Keratinocyte (primary cell): Measurements from ENCODE around the gene C1R. TPM values are rescaled to one million over a fixed set of nuclear protein-coding genes. Genes with fewer than 3 reads are reported as not detected.

Experiments
- DNase-seq: peaks from one replicate; pipeline ENCODE4 v3.0.0-alpha.2; 2011; ENCODE audit warnings: low read depth, missing footprints, low spot score
- FAIRE-seq: peaks from 2 replicates; lab custom pipeline; 2011; peaks lifted over from hg19 to GRCh38; lab: Jason Lieb, UNC
- H2AFZ ChIP-seq: 2 replicates; pipeline ENCODE4 v1.6.0; 2012; ENCODE audit warnings: low read length, control low read depth, inconsistent platforms; ENCODE audit not compliant: control insufficient read depth
- H3K27ac ChIP-seq: 2 replicates; pipeline ENCODE4 v1.5.1; 2011; ENCODE audit warnings: low read length; ENCODE audit not compliant: control insufficient read depth, insufficient read depth
- H3K27me3 ChIP-seq: 3 replicates; pipeline ENCODE4 v1.6.0; 2011; ENCODE audit warnings: low read length; ENCODE audit not compliant: control insufficient read depth, insufficient read depth; ENCODE audit errors: extremely low read depth
- H3K36me3 ChIP-seq, 2 experiments: 2 replicates in 1 of 2; 3 replicates in 1 of 2; pipeline ENCODE4 v1.5.1; 2011; ENCODE audit warnings: low read length in 2 of 2, mild to moderate bottlenecking in 1 of 2; ENCODE audit not compliant: control insufficient read depth in 2 of 2, insufficient read depth in 2 of 2; ENCODE audit errors: extremely low read depth in 1 of 2
- H3K4me1 ChIP-seq: 3 replicates; pipeline ENCODE4 v1.5.1; 2011; ENCODE audit warnings: low read length; ENCODE audit not compliant: control insufficient read depth, insufficient read depth; ENCODE audit errors: extremely low read depth
- H3K4me2 ChIP-seq: 3 replicates; pipeline ENCODE4 v1.6.0; 2011; ENCODE audit warnings: low read depth, low read length; ENCODE audit not compliant: control insufficient read depth, insufficient read depth; ENCODE audit errors: extremely low read depth
- H3K4me3 ChIP-seq, 3 experiments: fragments of 200-600 bp in 1 of 3; sonication (generic) in 1 of 3; 2 replicates in 2 of 3; 3 replicates in 1 of 3; pipeline ENCODE4 v1.5.1; 2011 to 2016; ENCODE audit warnings: low read length in 3 of 3, mild to moderate bottlenecking in 3 of 3, control low read depth in 2 of 3, inconsistent platforms in 1 of 3, low read depth in 1 of 3, mixed read lengths in 1 of 3, mixed run types in 1 of 3, moderate library complexity in 1 of 3; ENCODE audit not compliant: control insufficient read depth in 2 of 3, insufficient read depth in 2 of 3; ENCODE audit errors: extremely low read depth in 1 of 3
- H3K79me2 ChIP-seq: 2 replicates; pipeline ENCODE4 v1.6.0; 2012; ENCODE audit warnings: low read length; ENCODE audit not compliant: control insufficient read depth, insufficient read depth
- H3K9ac ChIP-seq: 3 replicates; pipeline ENCODE4 v1.6.0; 2011; ENCODE audit warnings: low read length; ENCODE audit not compliant: control insufficient read depth, insufficient read depth; ENCODE audit errors: extremely low read depth
- H3K9me1 ChIP-seq: 3 replicates; pipeline ENCODE4 v1.6.0; 2011; ENCODE audit warnings: low read length; ENCODE audit not compliant: control insufficient read depth, insufficient read depth; ENCODE audit errors: extremely low read depth
- H3K9me3 ChIP-seq: 2 replicates; pipeline ENCODE4 v1.5.1; 2012; ENCODE audit warnings: low read depth, low read length; ENCODE audit not compliant: control insufficient read depth
- H4K20me1 ChIP-seq: 3 replicates; pipeline ENCODE4 v1.6.0; 2011; ENCODE audit warnings: low read length; ENCODE audit not compliant: control insufficient read depth, insufficient read depth; ENCODE audit errors: extremely low read depth
- EZH2 ChIP-seq: IDR thresholded peaks from one replicate; pipeline ENCODE4 v1.6.1; 2012; ENCODE audit warnings: inconsistent platforms, mild to moderate bottlenecking, low read length, moderate library complexity
- dilution Hi-C: fragments of 300-500 bp; cut with MboI; formaldehyde crosslinking; loops from one replicate; pipeline ENCODE4 v1.7.0; 2020; ENCODE audit warnings: low sequenced_read_pairs; ENCODE audit not compliant: extremely low pct_ligation_motif_present
- polyA plus RNA-seq, 5 experiments: library from polyadenylated mRNA; depleted of rRNA in 3 of 5; stranded (reverse) in 3 of 5; stranded (forward) in 1 of 5; unstranded in 1 of 5; fragments of >200 nt; gene quantifications; 1 replicate in 1 of 5; 2 replicates in 3 of 5; 3 replicates in 1 of 5; pipeline versions ENCODE4 v1.2.1 to v1.2.3, GENCODE V29; 2011 to 2012; ENCODE audit warnings: missing spikeins in 2 of 5, low read depth in 1 of 5, low replicate concordance in 1 of 5
- TF ChIP-seq, protein P1 (sequence below), 3 experiments: IDR thresholded peaks in 1 of 3; conservative IDR thresholded peaks in 1 of 3; optimal IDR thresholded peaks in 1 of 3; 2 replicates in 2 of 3; 3 replicates in 1 of 3; pipeline versions ENCODE3 to v1.5.1; 2011; ENCODE audit warnings: low read length in 3 of 3, mild to moderate bottlenecking in 3 of 3, moderate library complexity in 2 of 3, control low read depth in 1 of 3, inconsistent platforms in 1 of 3; ENCODE audit not compliant: insufficient read depth in 2 of 3; ENCODE audit errors: extremely low read depth in 1 of 3

C1R gene
- polyA plus RNA-seq, 1 donor (not counting 4 experiments of a cell fraction or from before 2014, with no cell fraction given), result 2.8 TPM

DNA sequence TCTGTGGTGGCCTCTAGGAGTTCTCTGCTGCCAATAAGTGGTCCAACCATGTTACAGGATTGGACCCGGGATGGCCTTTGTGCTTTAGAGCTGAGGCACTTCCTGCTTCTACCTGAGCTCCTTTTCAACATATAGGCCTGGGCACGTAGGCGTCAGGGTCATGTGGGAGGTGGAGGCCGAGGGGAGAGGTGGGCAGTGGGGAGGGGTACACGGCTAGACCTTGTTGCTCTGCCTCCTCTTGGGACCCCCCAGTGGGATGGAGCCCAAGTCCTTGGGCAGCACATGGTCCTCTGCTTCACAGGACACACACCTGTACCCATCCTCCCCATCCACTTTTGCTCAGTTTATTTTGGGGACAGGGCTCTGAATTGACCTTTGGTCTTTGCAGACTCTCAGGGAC is 29.1 kb upstream of the C1R start:
- H4K20me1 ChIP-seq, result no peaks in the 10 kb centered on the region
- no peak overlapping the region for H3K4me2 ChIP-seq
- no peaks in the 10 kb centered on the region for H3K27me3 ChIP-seq
- no peak overlapping the region for H2AFZ ChIP-seq
- H3K79me2 ChIP-seq, result no peaks in the 10 kb centered on the region
- dilution Hi-C loops, result no loop called here
- TF ChIP-seq EZH2, result no peak
- TF ChIP-seq, protein P1, sequence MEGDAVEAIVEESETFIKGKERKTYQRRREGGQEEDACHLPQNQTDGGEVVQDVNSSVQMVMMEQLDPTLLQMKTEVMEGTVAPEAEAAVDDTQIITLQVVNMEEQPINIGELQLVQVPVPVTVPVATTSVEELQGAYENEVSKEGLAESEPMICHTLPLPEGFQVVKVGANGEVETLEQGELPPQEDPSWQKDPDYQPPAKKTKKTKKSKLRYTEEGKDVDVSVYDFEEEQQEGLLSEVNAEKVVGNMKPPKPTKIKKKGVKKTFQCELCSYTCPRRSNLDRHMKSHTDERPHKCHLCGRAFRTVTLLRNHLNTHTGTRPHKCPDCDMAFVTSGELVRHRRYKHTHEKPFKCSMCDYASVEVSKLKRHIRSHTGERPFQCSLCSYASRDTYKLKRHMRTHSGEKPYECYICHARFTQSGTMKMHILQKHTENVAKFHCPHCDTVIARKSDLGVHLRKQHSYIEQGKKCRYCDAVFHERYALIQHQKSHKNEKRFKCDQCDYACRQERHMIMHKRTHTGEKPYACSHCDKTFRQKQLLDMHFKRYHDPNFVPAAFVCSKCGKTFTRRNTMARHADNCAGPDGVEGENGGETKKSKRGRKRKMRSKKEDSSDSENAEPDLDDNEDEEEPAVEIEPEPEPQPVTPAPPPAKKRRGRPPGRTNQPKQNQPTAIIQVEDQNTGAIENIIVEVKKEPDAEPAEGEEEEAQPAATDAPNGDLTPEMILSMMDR (optimal IDR thresholded peaks at IDR 0.05 in 1 of 3, IDR thresholded peaks at IDR 0.05 in 1 of 3, conservative IDR thresholded peaks at IDR 0.05 in 1 of 3; ENCODE audit: extremely low read depth in 1 of 3, insufficient read depth in 2 of 3, low read length in 3 of 3), result no peak
- H3K9ac ChIP-seq, result no peak overlapping the region
- DNase-seq (no peak), FAIRE-seq (no peak)
- H3K27ac ChIP-seq, result no peak overlapping the region
- peaks cover 11 to 16% of the 10 kb centered on the region in 2 experiments for H3K36me3 ChIP-seq
- no peaks in the 10 kb centered on the region for H3K9me1 ChIP-seq
- H3K9me3 ChIP-seq, result no peaks in the 10 kb centered on the region
- H3K4me3 ChIP-seq, result no peak overlapping the region
- no peaks in the 10 kb centered on the region for H3K4me1 ChIP-seq

DNA sequence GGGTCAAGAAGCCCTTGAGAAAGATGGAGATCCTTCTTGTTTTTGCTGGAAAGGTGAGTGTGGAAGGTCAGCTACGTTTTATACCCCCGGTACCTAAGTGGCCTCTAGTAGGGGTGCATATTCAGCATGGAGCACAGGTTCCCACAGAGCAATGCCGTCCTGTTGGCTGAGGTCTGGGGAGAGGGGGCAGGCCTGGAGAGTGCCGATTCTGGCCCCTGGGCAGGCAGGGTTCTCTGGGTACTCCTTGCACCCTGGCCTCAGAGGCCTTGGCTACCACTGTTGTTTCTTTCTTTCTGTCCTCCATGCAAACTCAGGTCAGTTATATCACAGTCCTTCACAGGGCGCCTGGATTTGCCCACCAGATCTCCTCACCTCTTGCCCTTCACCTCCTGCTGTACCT is 27.9 kb upstream of the C1R start:
- no peak overlapping the region for H3K27ac ChIP-seq
- no peaks in the 10 kb centered on the region for H3K4me1 ChIP-seq
- H3K9me1 ChIP-seq, result no peaks in the 10 kb centered on the region
- TF ChIP-seq EZH2, result no peak
- TF ChIP-seq, protein P1 (optimal IDR thresholded peaks at IDR 0.05 in 1 of 3, IDR thresholded peaks at IDR 0.05 in 1 of 3, conservative IDR thresholded peaks at IDR 0.05 in 1 of 3; ENCODE audit: extremely low read depth in 1 of 3, insufficient read depth in 2 of 3, low read length in 3 of 3), result no peak
- H3K4me3 ChIP-seq, result no peak overlapping the region
- DNase-seq (no peak), FAIRE-seq (no peak)
- H3K79me2 ChIP-seq, result no peaks in the 10 kb centered on the region
- no peak overlapping the region for H3K4me2 ChIP-seq
- dilution Hi-C loops, result no loop called here
- H3K27me3 ChIP-seq, result no peaks in the 10 kb centered on the region
- H3K9me3 ChIP-seq, result no peaks in the 10 kb centered on the region
- H3K9ac ChIP-seq, result no peak overlapping the region
- H2AFZ ChIP-seq, result no peak overlapping the region
- H4K20me1 ChIP-seq, result no peaks in the 10 kb centered on the region
- H3K36me3 ChIP-seq, result peaks cover 22 to 26% of the 10 kb centered on the region in 2 experiments
